ENCODE data around the gene CEP170.

DNA sequence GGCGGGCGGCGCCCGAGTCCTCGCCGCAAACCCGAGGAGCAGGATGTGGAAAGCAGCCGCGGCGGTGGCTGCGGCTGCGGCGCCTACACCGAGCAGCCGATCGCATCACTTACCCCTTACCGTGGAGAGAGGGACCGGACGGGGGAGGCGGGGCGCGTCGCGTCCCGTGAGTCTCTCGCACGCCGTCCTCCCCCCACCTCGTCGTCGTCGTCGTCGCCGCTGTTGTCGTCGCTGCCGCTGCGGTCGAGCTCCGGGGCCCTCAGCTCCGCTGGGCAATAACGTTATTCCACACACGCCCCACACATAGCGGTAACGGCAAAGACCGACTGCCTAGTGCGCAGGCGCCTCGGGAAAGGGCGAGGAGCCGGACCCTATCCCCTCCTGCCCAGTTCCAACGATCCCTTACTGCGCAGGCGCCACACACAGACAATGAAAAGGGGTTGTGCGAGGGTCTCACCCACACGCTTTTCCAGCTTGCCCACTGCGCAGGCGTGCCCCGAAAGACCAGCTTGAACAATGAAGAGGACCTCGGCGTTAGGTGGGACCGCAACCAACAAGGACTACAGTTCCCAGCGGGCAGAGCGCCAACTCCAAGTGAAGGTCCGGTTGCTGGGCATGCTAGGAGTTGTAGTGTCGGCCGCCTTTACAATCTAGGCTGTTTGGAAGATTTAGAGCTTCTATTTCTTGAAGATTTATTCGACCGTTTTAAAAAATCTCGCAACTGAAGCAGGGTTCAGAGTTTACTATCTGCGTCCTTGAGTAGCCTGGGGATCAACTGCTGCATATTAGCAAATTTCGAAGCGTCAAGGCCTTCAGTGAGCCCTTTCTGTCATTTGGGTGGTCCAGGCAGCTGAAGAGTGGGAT is at the start of gene CEP170:
- TF ChIP-seq POLR2AphosphoS5 (IDR thresholded peaks at IDR 0.05) = peak; percentile 84
- TF ChIP-seq POLR2A (IDR thresholded peaks at IDR 0.05) = peak; percentile 60
